Keratinocyte (primary cell): ENCODE measurements around the gene CYP46A1. TPM values are rescaled to one million over a fixed set of nuclear protein-coding genes. Genes with fewer than 3 reads are reported as not detected.

Experiments
- DNase-seq: peaks from one replicate; pipeline ENCODE4 v3.0.0-alpha.2; 2011; ENCODE audit warnings: low read depth, missing footprints, low spot score
- FAIRE-seq: peaks from 2 replicates; lab custom pipeline; 2011; peaks lifted over from hg19 to GRCh38; lab: Jason Lieb, UNC
- H2AFZ ChIP-seq: 2 replicates; pipeline ENCODE4 v1.6.0; 2012; ENCODE audit warnings: low read length, control low read depth, inconsistent platforms; ENCODE audit not compliant: control insufficient read depth
- H3K27ac ChIP-seq: 2 replicates; pipeline ENCODE4 v1.5.1; 2011; ENCODE audit warnings: low read length; ENCODE audit not compliant: control insufficient read depth, insufficient read depth
- H3K27me3 ChIP-seq: 3 replicates; pipeline ENCODE4 v1.6.0; 2011; ENCODE audit warnings: low read length; ENCODE audit not compliant: control insufficient read depth, insufficient read depth; ENCODE audit errors: extremely low read depth
- H3K36me3 ChIP-seq, 2 experiments: 2 replicates in 1 of 2; 3 replicates in 1 of 2; pipeline ENCODE4 v1.5.1; 2011; ENCODE audit warnings: low read length in 2 of 2, mild to moderate bottlenecking in 1 of 2; ENCODE audit not compliant: control insufficient read depth in 2 of 2, insufficient read depth in 2 of 2; ENCODE audit errors: extremely low read depth in 1 of 2
- H3K4me1 ChIP-seq: 3 replicates; pipeline ENCODE4 v1.5.1; 2011; ENCODE audit warnings: low read length; ENCODE audit not compliant: control insufficient read depth, insufficient read depth; ENCODE audit errors: extremely low read depth
- H3K4me2 ChIP-seq: 3 replicates; pipeline ENCODE4 v1.6.0; 2011; ENCODE audit warnings: low read depth, low read length; ENCODE audit not compliant: control insufficient read depth, insufficient read depth; ENCODE audit errors: extremely low read depth
- H3K4me3 ChIP-seq, 3 experiments: fragments of 200-600 bp in 1 of 3; sonication (generic) in 1 of 3; 2 replicates in 2 of 3; 3 replicates in 1 of 3; pipeline ENCODE4 v1.5.1; 2011 to 2016; ENCODE audit warnings: low read length in 3 of 3, mild to moderate bottlenecking in 3 of 3, control low read depth in 2 of 3, inconsistent platforms in 1 of 3, low read depth in 1 of 3, mixed read lengths in 1 of 3, mixed run types in 1 of 3, moderate library complexity in 1 of 3; ENCODE audit not compliant: control insufficient read depth in 2 of 3, insufficient read depth in 2 of 3; ENCODE audit errors: extremely low read depth in 1 of 3
- H3K79me2 ChIP-seq: 2 replicates; pipeline ENCODE4 v1.6.0; 2012; ENCODE audit warnings: low read length; ENCODE audit not compliant: control insufficient read depth, insufficient read depth
- H3K9ac ChIP-seq: 3 replicates; pipeline ENCODE4 v1.6.0; 2011; ENCODE audit warnings: low read length; ENCODE audit not compliant: control insufficient read depth, insufficient read depth; ENCODE audit errors: extremely low read depth
- H3K9me1 ChIP-seq: 3 replicates; pipeline ENCODE4 v1.6.0; 2011; ENCODE audit warnings: low read length; ENCODE audit not compliant: control insufficient read depth, insufficient read depth; ENCODE audit errors: extremely low read depth
- H3K9me3 ChIP-seq: 2 replicates; pipeline ENCODE4 v1.5.1; 2012; ENCODE audit warnings: low read depth, low read length; ENCODE audit not compliant: control insufficient read depth
- H4K20me1 ChIP-seq: 3 replicates; pipeline ENCODE4 v1.6.0; 2011; ENCODE audit warnings: low read length; ENCODE audit not compliant: control insufficient read depth, insufficient read depth; ENCODE audit errors: extremely low read depth
- EZH2 ChIP-seq: IDR thresholded peaks from one replicate; pipeline ENCODE4 v1.6.1; 2012; ENCODE audit warnings: inconsistent platforms, mild to moderate bottlenecking, low read length, moderate library complexity
- dilution Hi-C: fragments of 300-500 bp; cut with MboI; formaldehyde crosslinking; loops from one replicate; pipeline ENCODE4 v1.7.0; 2020; ENCODE audit warnings: low sequenced_read_pairs; ENCODE audit not compliant: extremely low pct_ligation_motif_present
- polyA plus RNA-seq, 5 experiments: library from polyadenylated mRNA; depleted of rRNA in 3 of 5; stranded (reverse) in 3 of 5; stranded (forward) in 1 of 5; unstranded in 1 of 5; fragments of >200 nt; gene quantifications; 1 replicate in 1 of 5; 2 replicates in 3 of 5; 3 replicates in 1 of 5; pipeline versions ENCODE4 v1.2.1 to v1.2.3, GENCODE V29; 2011 to 2012; ENCODE audit warnings: missing spikeins in 2 of 5, low read depth in 1 of 5, low replicate concordance in 1 of 5
- TF ChIP-seq, protein P1 (sequence below), 3 experiments: IDR thresholded peaks in 1 of 3; conservative IDR thresholded peaks in 1 of 3; optimal IDR thresholded peaks in 1 of 3; 2 replicates in 2 of 3; 3 replicates in 1 of 3; pipeline versions ENCODE3 to v1.5.1; 2011; ENCODE audit warnings: low read length in 3 of 3, mild to moderate bottlenecking in 3 of 3, moderate library complexity in 2 of 3, control low read depth in 1 of 3, inconsistent platforms in 1 of 3; ENCODE audit not compliant: insufficient read depth in 2 of 3; ENCODE audit errors: extremely low read depth in 1 of 3

CYP46A1 gene
- polyA plus RNA-seq, 1 donor (not counting 4 experiments of a cell fraction or from before 2014, with no cell fraction given): 0.01 TPM

DNA sequence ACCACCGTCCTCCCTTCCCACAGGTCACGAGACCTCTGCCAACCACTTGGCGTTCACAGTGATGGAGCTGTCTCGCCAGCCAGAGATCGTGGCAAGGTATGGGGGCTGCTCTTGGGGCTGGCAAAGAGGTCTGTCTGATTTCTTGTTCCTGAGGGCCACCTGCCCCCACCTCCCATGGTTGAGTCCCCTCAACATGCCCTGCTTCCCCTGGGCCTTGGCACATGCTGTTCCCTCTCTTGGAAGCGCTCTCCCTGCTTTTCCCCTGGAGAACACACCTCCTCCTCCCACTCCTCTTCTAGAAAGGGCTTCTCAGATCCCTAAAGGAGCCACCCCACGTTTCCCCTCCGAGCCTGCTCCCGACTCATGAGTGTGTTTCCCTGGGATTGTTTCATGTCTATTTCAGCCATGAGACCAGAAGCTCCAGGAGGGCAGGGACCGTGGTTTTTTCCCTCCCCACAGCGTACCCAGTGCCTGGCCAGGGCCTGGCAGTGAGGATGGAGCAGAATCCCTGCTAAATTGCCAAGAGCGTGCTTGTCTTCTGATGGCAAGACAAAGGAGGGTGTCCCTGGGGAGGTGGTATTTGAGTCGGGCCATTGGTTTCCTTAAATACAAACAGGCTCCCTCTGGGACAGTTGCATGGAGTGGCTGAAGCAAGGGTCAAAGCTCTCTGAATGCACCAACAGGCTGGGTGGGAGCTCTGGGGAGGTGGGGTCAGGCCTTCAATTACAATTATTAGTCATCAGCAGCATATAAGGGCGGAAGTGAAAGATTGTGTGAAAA, 34.1 kb downstream of the CYP46A1 start:
- Histone ChIP-seq H4K20me1 (no peaks in the 10 kb centered on the region), H2AFZ (no peak overlapping the region), H3K4me2 (no peak overlapping the region), H3K27me3 (peaks cover 9% of the 10 kb centered on the region), H3K9ac (no peak overlapping the region), H3K9me3 (no peaks in the 10 kb centered on the region), H3K36me3 (no peaks in the 10 kb centered on the region), H3K27ac (no peak overlapping the region), H3K79me2 (no peaks in the 10 kb centered on the region), H3K4me3 (no peak overlapping the region), H3K4me1 (no peaks in the 10 kb centered on the region), H3K9me1 (no peaks in the 10 kb centered on the region)
- DNase-seq: no peak
- no peak for TF ChIP-seq EZH2
- TF ChIP-seq, protein P1, sequence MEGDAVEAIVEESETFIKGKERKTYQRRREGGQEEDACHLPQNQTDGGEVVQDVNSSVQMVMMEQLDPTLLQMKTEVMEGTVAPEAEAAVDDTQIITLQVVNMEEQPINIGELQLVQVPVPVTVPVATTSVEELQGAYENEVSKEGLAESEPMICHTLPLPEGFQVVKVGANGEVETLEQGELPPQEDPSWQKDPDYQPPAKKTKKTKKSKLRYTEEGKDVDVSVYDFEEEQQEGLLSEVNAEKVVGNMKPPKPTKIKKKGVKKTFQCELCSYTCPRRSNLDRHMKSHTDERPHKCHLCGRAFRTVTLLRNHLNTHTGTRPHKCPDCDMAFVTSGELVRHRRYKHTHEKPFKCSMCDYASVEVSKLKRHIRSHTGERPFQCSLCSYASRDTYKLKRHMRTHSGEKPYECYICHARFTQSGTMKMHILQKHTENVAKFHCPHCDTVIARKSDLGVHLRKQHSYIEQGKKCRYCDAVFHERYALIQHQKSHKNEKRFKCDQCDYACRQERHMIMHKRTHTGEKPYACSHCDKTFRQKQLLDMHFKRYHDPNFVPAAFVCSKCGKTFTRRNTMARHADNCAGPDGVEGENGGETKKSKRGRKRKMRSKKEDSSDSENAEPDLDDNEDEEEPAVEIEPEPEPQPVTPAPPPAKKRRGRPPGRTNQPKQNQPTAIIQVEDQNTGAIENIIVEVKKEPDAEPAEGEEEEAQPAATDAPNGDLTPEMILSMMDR (optimal IDR thresholded peaks at IDR 0.05 in 1 of 3, IDR thresholded peaks at IDR 0.05 in 1 of 3, conservative IDR thresholded peaks at IDR 0.05 in 1 of 3; ENCODE audit: extremely low read depth in 1 of 3, insufficient read depth in 2 of 3, low read length in 3 of 3): no peak
- dilution Hi-C loops: loop anchor here (25.0 kb wide), 1 partner anchor 144 kb away; no protein-coding TSS in a partner anchor
- no peak for FAIRE-seq

DNA sequence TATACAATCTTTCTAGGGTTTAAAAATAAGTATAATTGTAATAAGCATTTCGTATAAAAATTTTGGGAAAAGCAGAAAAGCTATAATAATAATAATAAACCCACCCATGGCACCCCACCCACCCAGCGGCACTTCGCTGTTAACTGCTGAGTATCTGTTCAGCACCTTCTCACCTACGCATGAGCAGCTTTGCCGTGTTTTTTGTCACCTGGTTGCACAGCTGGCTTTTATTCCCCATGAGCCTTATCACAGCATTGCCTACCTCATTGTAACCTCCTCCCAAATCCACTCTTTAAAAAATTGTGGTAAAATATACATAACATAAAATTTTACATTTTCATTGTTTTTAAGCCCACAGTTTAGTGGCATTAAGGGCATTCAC, 34.7 kb downstream of the CYP46A1 start:
- Histone ChIP-seq H3K4me1 (no peaks in the 10 kb centered on the region), H3K27ac (no peak overlapping the region), H3K9me1 (no peaks in the 10 kb centered on the region), H3K4me2 (no peak overlapping the region), H3K79me2 (no peaks in the 10 kb centered on the region), H3K9ac (no peak overlapping the region), H3K9me3 (no peaks in the 10 kb centered on the region), H3K27me3 (peaks cover 9% of the 10 kb centered on the region), H3K4me3 (no peak overlapping the region), H3K36me3 (no peaks in the 10 kb centered on the region), H4K20me1 (no peaks in the 10 kb centered on the region), H2AFZ (no peak overlapping the region)
- TF ChIP-seq, protein P1 (optimal IDR thresholded peaks at IDR 0.05 in 1 of 3, IDR thresholded peaks at IDR 0.05 in 1 of 3, conservative IDR thresholded peaks at IDR 0.05 in 1 of 3; ENCODE audit: extremely low read depth in 1 of 3, insufficient read depth in 2 of 3, low read length in 3 of 3): no peak
- TF ChIP-seq EZH2: no peak
- dilution Hi-C loops: loop anchor here (25.0 kb wide), 1 partner anchor 143 kb away; no protein-coding TSS in a partner anchor
- no peak for FAIRE-seq
- no peak for DNase-seq
